ENCODE data around the gene C2orf68. TPM values are rescaled to one million over a fixed set of nuclear protein-coding genes. Genes with fewer than 3 reads are reported as not detected.
A peak's percentile ranks its signal among the peaks of the same experiment; 100 is the strongest.
"Not testable (repeated sequence)": the region's sequence is repeated elsewhere in the genome, so short reads cannot be mapped to it uniquely, and the experiment has no call there.

C2orf68 gene
- polyA plus RNA-seq, 1 donor (not counting 4 experiments of a cell fraction or from before 2014, with no cell fraction given): 13.6 TPM

GRCh38 chr2:85605406-85606115 is 6.3 kb downstream of the C2orf68 start:
- H3K4me2 ChIP-seq (ENCODE audit: control insufficient read depth, extremely low read depth, insufficient read depth, low read depth, low read length): no peak overlapping the region
- H3K9ac ChIP-seq (ENCODE audit: control insufficient read depth, extremely low read depth, insufficient read depth, low read length): no peak overlapping the region
- TF ChIP-seq EZH2 (IDR thresholded peaks at IDR 0.05; ENCODE audit: low read length): no peak
- TF ChIP-seq, protein P1, sequence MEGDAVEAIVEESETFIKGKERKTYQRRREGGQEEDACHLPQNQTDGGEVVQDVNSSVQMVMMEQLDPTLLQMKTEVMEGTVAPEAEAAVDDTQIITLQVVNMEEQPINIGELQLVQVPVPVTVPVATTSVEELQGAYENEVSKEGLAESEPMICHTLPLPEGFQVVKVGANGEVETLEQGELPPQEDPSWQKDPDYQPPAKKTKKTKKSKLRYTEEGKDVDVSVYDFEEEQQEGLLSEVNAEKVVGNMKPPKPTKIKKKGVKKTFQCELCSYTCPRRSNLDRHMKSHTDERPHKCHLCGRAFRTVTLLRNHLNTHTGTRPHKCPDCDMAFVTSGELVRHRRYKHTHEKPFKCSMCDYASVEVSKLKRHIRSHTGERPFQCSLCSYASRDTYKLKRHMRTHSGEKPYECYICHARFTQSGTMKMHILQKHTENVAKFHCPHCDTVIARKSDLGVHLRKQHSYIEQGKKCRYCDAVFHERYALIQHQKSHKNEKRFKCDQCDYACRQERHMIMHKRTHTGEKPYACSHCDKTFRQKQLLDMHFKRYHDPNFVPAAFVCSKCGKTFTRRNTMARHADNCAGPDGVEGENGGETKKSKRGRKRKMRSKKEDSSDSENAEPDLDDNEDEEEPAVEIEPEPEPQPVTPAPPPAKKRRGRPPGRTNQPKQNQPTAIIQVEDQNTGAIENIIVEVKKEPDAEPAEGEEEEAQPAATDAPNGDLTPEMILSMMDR (optimal IDR thresholded peaks at IDR 0.05 in 1 of 3, IDR thresholded peaks at IDR 0.05 in 1 of 3, conservative IDR thresholded peaks at IDR 0.05 in 1 of 3; ENCODE audit: extremely low read depth in 1 of 3, insufficient read depth in 2 of 3, low read length in 3 of 3): no peak
- no peaks in the 10 kb centered on the region for H3K9me3 ChIP-seq (ENCODE audit: control insufficient read depth, low read depth, low read length)
- no peaks in the 10 kb centered on the region for H4K20me1 ChIP-seq (ENCODE audit: control insufficient read depth, extremely low read depth, insufficient read depth, low read length)
- DNase-seq (ENCODE audit: low read depth, low spot score) (no peak), FAIRE-seq (no peak)
- dilution Hi-C loops (cut with MboI; ENCODE audit: extremely low pct_ligation_motif_present, low sequenced_read_pairs): no loop called here
- H3K27me3 ChIP-seq (ENCODE audit: control insufficient read depth, extremely low read depth, insufficient read depth, low read length): no peaks in the 10 kb centered on the region
- peaks cover 3 to 15% of the 10 kb centered on the region in 2 experiments for H3K36me3 ChIP-seq (ENCODE audit: control insufficient read depth in 2 of 2, extremely low read depth in 1 of 2, insufficient read depth in 2 of 2, low read length in 2 of 2)
- no peak overlapping the region for H3K27ac ChIP-seq (ENCODE audit: control insufficient read depth, insufficient read depth, low read length)
- peaks cover 2% of the 10 kb centered on the region for H3K9me1 ChIP-seq (ENCODE audit: control insufficient read depth, extremely low read depth, insufficient read depth, low read length)
- no peak overlapping the region for H2AFZ ChIP-seq (ENCODE audit: control insufficient read depth, low read length)
- peaks cover 21% of the 10 kb centered on the region for H3K4me1 ChIP-seq (ENCODE audit: control insufficient read depth, extremely low read depth, insufficient read depth, low read length)
- no peak overlapping the region for H3K4me3 ChIP-seq (ENCODE audit: control insufficient read depth in 2 of 3, extremely low read depth in 1 of 3, insufficient read depth in 2 of 3, low read depth in 1 of 3, low read length in 3 of 3)
- peaks cover 7% of the 10 kb centered on the region for H3K79me2 ChIP-seq (ENCODE audit: control insufficient read depth, insufficient read depth, low read length)

DNA sequence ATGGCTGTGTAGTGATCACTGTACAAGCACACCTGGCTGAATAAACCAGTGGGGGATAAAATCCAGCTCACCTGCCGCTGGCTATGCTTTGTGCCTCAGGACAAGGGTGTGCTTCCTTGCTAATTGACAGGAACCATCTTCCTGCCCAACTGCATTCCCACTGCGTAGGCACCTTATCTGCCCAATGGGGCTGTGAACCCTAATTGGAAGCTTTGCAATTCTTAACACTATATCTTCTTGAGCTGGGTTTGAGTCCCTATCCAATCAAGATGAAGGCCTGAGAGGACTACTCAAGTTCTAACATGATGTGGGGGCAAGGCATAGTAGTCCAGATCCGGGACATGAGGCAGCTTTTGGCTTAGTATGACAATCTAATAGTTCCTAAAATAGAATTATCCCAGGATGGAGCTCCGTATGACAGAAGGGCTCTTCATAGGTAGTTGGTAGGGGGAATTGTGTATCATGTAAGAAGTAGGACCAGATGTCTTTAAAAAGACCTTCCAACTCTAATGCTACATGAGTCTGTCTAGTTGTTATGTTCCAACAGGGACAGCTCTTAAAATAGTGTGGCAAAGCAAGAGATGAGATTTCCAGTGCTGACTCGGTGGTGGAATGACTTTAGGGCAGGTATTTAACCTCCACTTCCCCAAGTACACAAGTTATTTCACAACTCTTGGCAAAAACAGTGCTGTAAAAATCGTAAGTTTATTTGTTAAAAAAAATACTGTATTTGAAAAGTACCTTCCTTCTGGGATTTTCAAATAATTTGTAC is 7.1 kb downstream of the C2orf68 start:
- dilution Hi-C loops (cut with MboI; ENCODE audit: extremely low pct_ligation_motif_present, low sequenced_read_pairs): no loop called here
- no peaks in the 10 kb centered on the region for H3K9me3 ChIP-seq (ENCODE audit: control insufficient read depth, low read depth, low read length)
- peak overlapping the region in 1 of 3 experiments; percentile 8 for H3K4me3 ChIP-seq (ENCODE audit: control insufficient read depth in 2 of 3, extremely low read depth in 1 of 3, insufficient read depth in 2 of 3, low read depth in 1 of 3, low read length in 3 of 3)
- TF ChIP-seq EZH2 (IDR thresholded peaks at IDR 0.05; ENCODE audit: low read length): no peak
- TF ChIP-seq, protein P1 (optimal IDR thresholded peaks at IDR 0.05 in 1 of 3, IDR thresholded peaks at IDR 0.05 in 1 of 3, conservative IDR thresholded peaks at IDR 0.05 in 1 of 3; ENCODE audit: extremely low read depth in 1 of 3, insufficient read depth in 2 of 3, low read length in 3 of 3): no peak
- FAIRE-seq: no peak
- no peaks in the 10 kb centered on the region for H3K27me3 ChIP-seq (ENCODE audit: control insufficient read depth, extremely low read depth, insufficient read depth, low read length)
- H3K79me2 ChIP-seq (ENCODE audit: control insufficient read depth, insufficient read depth, low read length): peaks cover 4% of the 10 kb centered on the region
- peak overlapping the region; percentile 33 for H3K4me2 ChIP-seq (ENCODE audit: control insufficient read depth, extremely low read depth, insufficient read depth, low read depth, low read length)
- peaks cover 8 to 15% of the 10 kb centered on the region in 2 experiments for H3K36me3 ChIP-seq (ENCODE audit: control insufficient read depth in 2 of 2, extremely low read depth in 1 of 2, insufficient read depth in 2 of 2, low read length in 2 of 2)
- no peak overlapping the region for H3K27ac ChIP-seq (ENCODE audit: control insufficient read depth, insufficient read depth, low read length)
- peaks cover 2% of the 10 kb centered on the region for H3K9me1 ChIP-seq (ENCODE audit: control insufficient read depth, extremely low read depth, insufficient read depth, low read length)
- H3K4me1 ChIP-seq (ENCODE audit: control insufficient read depth, extremely low read depth, insufficient read depth, low read length): peaks cover 21% of the 10 kb centered on the region
- DNase-seq (ENCODE audit: low read depth, low spot score): no peak
- H2AFZ ChIP-seq (ENCODE audit: control insufficient read depth, low read length): no peak overlapping the region
- no peaks in the 10 kb centered on the region for H4K20me1 ChIP-seq (ENCODE audit: control insufficient read depth, extremely low read depth, insufficient read depth, low read length)
- no peak overlapping the region for H3K9ac ChIP-seq (ENCODE audit: control insufficient read depth, extremely low read depth, insufficient read depth, low read length)

DNA sequence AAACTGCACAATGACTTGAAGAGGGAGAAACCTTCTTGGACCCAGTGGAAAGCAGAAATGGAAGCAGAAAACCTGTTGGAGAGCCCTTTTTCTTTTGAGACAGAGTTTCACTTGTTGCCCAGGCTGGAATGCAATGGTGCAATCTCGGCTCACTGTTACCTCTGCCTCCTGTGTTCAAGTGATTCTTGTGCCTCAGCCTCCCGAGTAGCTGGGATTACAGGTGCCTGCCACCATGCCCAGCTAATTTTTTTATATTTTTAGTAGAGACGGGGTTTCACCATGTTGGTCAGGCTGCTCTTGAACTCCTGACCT is 7.8 kb downstream of the C2orf68 start:
- DNase-seq (ENCODE audit: low read depth, low spot score); H2AFZ ChIP-seq (ENCODE audit: control insufficient read depth, low read length); H4K20me1 ChIP-seq (ENCODE audit: control insufficient read depth, extremely low read depth, insufficient read depth, low read length); H3K79me2 ChIP-seq (ENCODE audit: control insufficient read depth, insufficient read depth, low read length); H3K9me3 ChIP-seq (ENCODE audit: control insufficient read depth, low read depth, low read length); dilution Hi-C loops (cut with MboI; ENCODE audit: extremely low pct_ligation_motif_present, low sequenced_read_pairs); H3K9ac ChIP-seq (ENCODE audit: control insufficient read depth, extremely low read depth, insufficient read depth, low read length); H3K27me3 ChIP-seq (ENCODE audit: control insufficient read depth, extremely low read depth, insufficient read depth, low read length); FAIRE-seq; H3K9me1 ChIP-seq (ENCODE audit: control insufficient read depth, extremely low read depth, insufficient read depth, low read length): not testable (repeated sequence)
- Histone ChIP-seq H3K27ac (ENCODE audit: control insufficient read depth, insufficient read depth, low read length) (peak overlapping the region; percentile 3), H3K4me3 (ENCODE audit: control insufficient read depth in 2 of 3, extremely low read depth in 1 of 3, insufficient read depth in 2 of 3, low read depth in 1 of 3, low read length in 3 of 3) (peak overlapping the region in 1 of 3 experiments; percentile 8), H3K4me2 (ENCODE audit: control insufficient read depth, extremely low read depth, insufficient read depth, low read depth, low read length) (peak overlapping the region; percentile 86), H3K4me1 (ENCODE audit: control insufficient read depth, extremely low read depth, insufficient read depth, low read length) (peaks cover 21% of the 10 kb centered on the region), H3K36me3 (ENCODE audit: control insufficient read depth in 2 of 2, extremely low read depth in 1 of 2, insufficient read depth in 2 of 2, low read length in 2 of 2) (peaks cover 10 to 12% of the 10 kb centered on the region in 2 experiments)

Measured in keratinocyte (primary cell).